ENCODE measurements around the gene SLC2A9. TPM values are rescaled to one million over a fixed set of nuclear protein-coding genes. Genes with fewer than 3 reads are reported as not detected.

SLC2A9 gene
- total RNA-seq, 1 donor from 2014 or later, result 2.4 TPM

GRCh38 chr4:10051517-10052135 lies 30.3 kb upstream of the SLC2A9 start:
- Mint-ChIP-seq H3K27ac (no peak overlapping the region), H3K36me3 (ENCODE audit: low read depth) (peaks cover 5% of the 10 kb centered on the region), H3K4me1 (peaks cover 13% of the 10 kb centered on the region), H3K9me3 (no peaks in the 10 kb centered on the region), H3K27me3 (no peaks in the 10 kb centered on the region), H3K4me3 (no peak overlapping the region)
- no peak for DNase-seq
- intact Hi-C loops (cut with micrococcal nuclease), result no loop called here

GRCh38 chr4:10050721-10051120 lies 29.4 kb upstream of the SLC2A9 start:
- Mint-ChIP-seq H3K9me3 (no peaks in the 10 kb centered on the region), H3K27ac (no peak overlapping the region)

GRCh38 chr4:10050261-10050661 lies 29.0 kb upstream of the SLC2A9 start:
- H3K27ac Mint-ChIP-seq, result no peak overlapping the region
- no peak overlapping the region for H3K4me3 Mint-ChIP-seq
- H3K27me3 Mint-ChIP-seq, result no peaks in the 10 kb centered on the region
- no peak for DNase-seq
- H3K36me3 Mint-ChIP-seq (ENCODE audit: low read depth), result no peaks in the 10 kb centered on the region
- peaks cover 13% of the 10 kb centered on the region for H3K4me1 Mint-ChIP-seq
- no peaks in the 10 kb centered on the region for H3K9me3 Mint-ChIP-seq
- intact Hi-C loops (cut with micrococcal nuclease), result no loop called here

More at GRCh38 chr4:10050721-10051120, 29.4 kb upstream of the SLC2A9 start:
- intact Hi-C loops (cut with micrococcal nuclease), result no loop called here
- Mint-ChIP-seq H3K36me3 (ENCODE audit: low read depth) (peaks cover 2% of the 10 kb centered on the region), H3K4me1 (peaks cover 13% of the 10 kb centered on the region), H3K27me3 (no peaks in the 10 kb centered on the region), H3K4me3 (no peak overlapping the region)
- DNase-seq, result no peak

- DNase-seq, result no peak
- no peaks in the 10 kb centered on the region for H3K9me3 Mint-ChIP-seq
- intact Hi-C loops (cut with micrococcal nuclease), result no loop called here
- peaks cover 12% of the 10 kb centered on the region for H3K4me1 Mint-ChIP-seq
- H3K36me3 Mint-ChIP-seq (ENCODE audit: low read depth), result no peaks in the 10 kb centered on the region
- no peaks in the 10 kb centered on the region for H3K27me3 Mint-ChIP-seq
- no peak overlapping the region for H3K4me3 Mint-ChIP-seq
- H3K27ac Mint-ChIP-seq, result no peak overlapping the region
Observed at GRCh38 chr4:10048941-10049697, 27.8 kb upstream of the SLC2A9 start.

GRCh38 chr4:10047967-10048366 lies 26.7 kb upstream of the SLC2A9 start:
- Mint-ChIP-seq H3K36me3 (ENCODE audit: low read depth) (no peaks in the 10 kb centered on the region), H3K4me3 (no peak overlapping the region), H3K4me1 (peaks cover 9% of the 10 kb centered on the region), H3K9me3 (peaks cover under 1% of the 10 kb centered on the region), H3K27ac (peak overlapping the region; percentile 11), H3K27me3 (no peaks in the 10 kb centered on the region)
- intact Hi-C loops (cut with micrococcal nuclease), result no loop called here
- no peak for DNase-seq

GRCh38 chr4:10046471-10046870 lies 25.2 kb upstream of the SLC2A9 start:
- Mint-ChIP-seq H3K4me3 (no peak overlapping the region), H3K27me3 (peaks cover 1% of the 10 kb centered on the region), H3K9me3 (peaks cover 8% of the 10 kb centered on the region), H3K4me1 (peaks cover 9% of the 10 kb centered on the region), H3K27ac (no peak overlapping the region), H3K36me3 (ENCODE audit: low read depth) (peaks cover 3% of the 10 kb centered on the region)
- DNase-seq, result no peak
- intact Hi-C loops (cut with micrococcal nuclease), result no loop called here

- intact Hi-C loops (cut with micrococcal nuclease), result no loop called here
- Mint-ChIP-seq H3K27ac (no peak overlapping the region), H3K27me3 (peaks cover 1% of the 10 kb centered on the region), H3K36me3 (ENCODE audit: low read depth) (peaks cover 3% of the 10 kb centered on the region), H3K9me3 (peaks cover 8% of the 10 kb centered on the region), H3K4me3 (no peak overlapping the region), H3K4me1 (peaks cover 9% of the 10 kb centered on the region)
- DNase-seq, result no peak
Observed at GRCh38 chr4:10045481-10045880, 24.2 kb upstream of the SLC2A9 start.

GRCh38 chr4:10041036-10041435 lies 19.7 kb upstream of the SLC2A9 start:
- Mint-ChIP-seq H3K4me1 (no peaks in the 10 kb centered on the region), H3K27me3 (peaks cover 1% of the 10 kb centered on the region), H3K4me3 (no peak overlapping the region), H3K27ac (no peak overlapping the region), H3K9me3 (peaks cover 8% of the 10 kb centered on the region), H3K36me3 (ENCODE audit: low read depth) (peaks cover 3% of the 10 kb centered on the region)
- intact Hi-C loops (cut with micrococcal nuclease), result no loop called here
- DNase-seq, result no peak

GRCh38 chr4:10040049-10040892 lies 19.0 kb upstream of the SLC2A9 start:
- no peak for DNase-seq
- intact Hi-C loops (cut with micrococcal nuclease), result no loop called here
- Mint-ChIP-seq H3K4me3 (no peak overlapping the region), H3K27me3 (peaks cover 1% of the 10 kb centered on the region), H3K9me3 (peaks cover 8% of the 10 kb centered on the region), H3K36me3 (ENCODE audit: low read depth) (peaks cover 3% of the 10 kb centered on the region), H3K4me1 (no peaks in the 10 kb centered on the region), H3K27ac (no peak overlapping the region)

- H3K27me3 Mint-ChIP-seq, result no peaks in the 10 kb centered on the region
- intact Hi-C loops (cut with micrococcal nuclease), result no loop called here
- H3K36me3 Mint-ChIP-seq (ENCODE audit: low read depth), result no peaks in the 10 kb centered on the region
Observed at GRCh38 chr4:10036807-10037342, 15.6 kb upstream of the SLC2A9 start.

GRCh38 chr4:10035130-10035529 lies 13.8 kb upstream of the SLC2A9 start:
- H3K4me1 Mint-ChIP-seq, result peaks cover 20% of the 10 kb centered on the region
- H3K27me3 Mint-ChIP-seq, result peaks cover 2% of the 10 kb centered on the region
- no peaks in the 10 kb centered on the region for H3K9me3 Mint-ChIP-seq
- intact Hi-C loops (cut with micrococcal nuclease), result no loop called here
- no peaks in the 10 kb centered on the region for H3K36me3 Mint-ChIP-seq (ENCODE audit: low read depth)
- H3K27ac Mint-ChIP-seq, result no peak overlapping the region
- no peak overlapping the region for H3K4me3 Mint-ChIP-seq
- DNase-seq, result no peak

More at GRCh38 chr4:10036807-10037342, 15.6 kb upstream of the SLC2A9 start:
- peaks cover 19% of the 10 kb centered on the region for H3K4me1 Mint-ChIP-seq
- no peak overlapping the region for H3K27ac Mint-ChIP-seq
- no peak for DNase-seq
- H3K9me3 Mint-ChIP-seq, result no peaks in the 10 kb centered on the region
- no peak overlapping the region for H3K4me3 Mint-ChIP-seq

GRCh38 chr4:10034612-10035104 lies 13.4 kb upstream of the SLC2A9 start:
- H3K36me3 Mint-ChIP-seq (ENCODE audit: low read depth), result no peaks in the 10 kb centered on the region
- no peak for DNase-seq
- peaks cover 20% of the 10 kb centered on the region for H3K4me1 Mint-ChIP-seq
- H3K9me3 Mint-ChIP-seq, result no peaks in the 10 kb centered on the region
- intact Hi-C loops (cut with micrococcal nuclease), result no loop called here
- H3K27me3 Mint-ChIP-seq, result peaks cover 2% of the 10 kb centered on the region
- H3K27ac Mint-ChIP-seq, result no peak overlapping the region
- no peak overlapping the region for H3K4me3 Mint-ChIP-seq

- peaks cover 2% of the 10 kb centered on the region for H3K27me3 Mint-ChIP-seq
- H3K36me3 Mint-ChIP-seq (ENCODE audit: low read depth), result no peaks in the 10 kb centered on the region
- no peak for DNase-seq
Observed at GRCh38 chr4:10034136-10034535, 12.8 kb upstream of the SLC2A9 start.

More at GRCh38 chr4:10034136-10034535, 12.8 kb upstream of the SLC2A9 start:
- Mint-ChIP-seq H3K4me1 (peaks cover 20% of the 10 kb centered on the region), H3K9me3 (no peaks in the 10 kb centered on the region), H3K4me3 (no peak overlapping the region), H3K27ac (peak overlapping the region; percentile 30)
- intact Hi-C loops (cut with micrococcal nuclease), result no loop called here
